ENCODE measurements around the gene TTLL9.
"Not testable (repeated sequence)": the region's sequence is repeated elsewhere in the genome, so short reads cannot be mapped to it uniquely, and the experiment has no call there.

TTLL9 gene

GRCh38 chr20:31920275-31920855 lies 49.9 kb downstream of the TTLL9 start:
- DNase-seq: no peak

- DNase-seq: not testable (repeated sequence)
Measured at GRCh38 chr20:31921480-31921879, 51.0 kb downstream of the TTLL9 start.

GRCh38 chr20:31922181-31922580 lies 51.7 kb downstream of the TTLL9 start:
- DNase-seq: no peak

GRCh38 chr20:31922588-31922987 lies 52.2 kb downstream of the TTLL9 start:
- DNase-seq: no peak

GRCh38 chr20:31923388-31924331 lies 53.2 kb downstream of the TTLL9 start:
- DNase-seq: no peak

GRCh38 chr20:31924561-31924960 lies 54.1 kb downstream of the TTLL9 start:
- DNase-seq: no peak

GRCh38 chr20:31925631-31926030 lies 55.2 kb downstream of the TTLL9 start:
- no peak for DNase-seq

GRCh38 chr20:31926493-31926892 lies 56.1 kb downstream of the TTLL9 start:
- no peak for DNase-seq

GRCh38 chr20:31927627-31928159 lies 57.3 kb downstream of the TTLL9 start:
- no peak for DNase-seq

- not testable (repeated sequence) for DNase-seq
Measured at GRCh38 chr20:31929631-31930030, 59.2 kb downstream of the TTLL9 start.

GRCh38 chr20:31930779-31931178 lies 60.3 kb downstream of the TTLL9 start:
- DNase-seq: no peak

- DNase-seq: no peak
Measured at GRCh38 chr20:31933698-31934097, 63.3 kb downstream of the TTLL9 start.

- no peak for DNase-seq
Measured at GRCh38 chr20:31934491-31934890, 64.1 kb downstream of the TTLL9 start.

- DNase-seq: no peak
Measured at GRCh38 chr20:31934968-31935764, 64.7 kb downstream of the TTLL9 start.

- no peak for DNase-seq
Measured at GRCh38 chr20:31936420-31936819, 66.0 kb downstream of the TTLL9 start.

GRCh38 chr20:31937820-31938219 lies 67.4 kb downstream of the TTLL9 start:
- DNase-seq: no peak

- no peak for DNase-seq
Measured at GRCh38 chr20:31939661-31940060, 69.2 kb downstream of the TTLL9 start.

- DNase-seq: no peak
Measured at GRCh38 chr20:31943052-31943471, 72.6 kb downstream of the TTLL9 start.

- no peak for DNase-seq
Measured at GRCh38 chr20:31945319-31945718, 74.9 kb downstream of the TTLL9 start.

GRCh38 chr20:31945785-31946184 lies 75.4 kb downstream of the TTLL9 start:
- DNase-seq: no peak

- peak; percentile 41 for DNase-seq
Measured at GRCh38 chr20:31948008-31948407, 77.6 kb downstream of the TTLL9 start.

- no peak for DNase-seq
Measured at GRCh38 chr20:31949877-31950646, 79.6 kb downstream of the TTLL9 start.

- DNase-seq: no peak
Measured at GRCh38 chr20:31951203-31951529, 80.7 kb downstream of the TTLL9 start.

All from DMS53 (cell line).